Stomach (tissue), 4 donors: ENCODE results near the gene FANCC.

Experiments
- CTCF ChIP-seq, 7 experiments: fragments of 450-650 bp in 4 of 7; fragments of 200-600 bp in 3 of 7; sonication (generic) in 3 of 7; IDR thresholded peaks; one replicate each; pipeline ENCODE4 v1.5.1; 2016 to 2019; ENCODE audit warnings: antibody characterized with exemption in 7 of 7, control low read depth in 2 of 7, mild to moderate bottlenecking in 1 of 7
- POLR2A ChIP-seq, 4 donors: fragments of 450-650 bp; IDR thresholded peaks; one replicate each; pipeline ENCODE4 v1.6.1; 2016; ENCODE audit warnings: antibody characterized with exemption in 4 of 4, control low read depth in 2 of 4, mild to moderate bottlenecking in 1 of 4, moderate library complexity in 1 of 4
- POLR2AphosphoS5 ChIP-seq, 3 donors: sonication (generic); formaldehyde crosslinking; IDR thresholded peaks; one replicate each; pipeline ENCODE4 v1.6.1; 2016; ENCODE audit warnings: antibody characterized with exemption in 3 of 3

GRCh38 chr9:95316794-95317118 lies 753 bp downstream of the FANCC start:
- no peak for TF ChIP-seq POLR2A (IDR thresholded peaks at IDR 0.05)
- TF ChIP-seq CTCF (IDR thresholded peaks at IDR 0.05), result no peak
- TF ChIP-seq POLR2AphosphoS5 (IDR thresholded peaks at IDR 0.05), result no peak
